ENCODE measurements around the gene FZD7.

FZD7 gene

DNA sequence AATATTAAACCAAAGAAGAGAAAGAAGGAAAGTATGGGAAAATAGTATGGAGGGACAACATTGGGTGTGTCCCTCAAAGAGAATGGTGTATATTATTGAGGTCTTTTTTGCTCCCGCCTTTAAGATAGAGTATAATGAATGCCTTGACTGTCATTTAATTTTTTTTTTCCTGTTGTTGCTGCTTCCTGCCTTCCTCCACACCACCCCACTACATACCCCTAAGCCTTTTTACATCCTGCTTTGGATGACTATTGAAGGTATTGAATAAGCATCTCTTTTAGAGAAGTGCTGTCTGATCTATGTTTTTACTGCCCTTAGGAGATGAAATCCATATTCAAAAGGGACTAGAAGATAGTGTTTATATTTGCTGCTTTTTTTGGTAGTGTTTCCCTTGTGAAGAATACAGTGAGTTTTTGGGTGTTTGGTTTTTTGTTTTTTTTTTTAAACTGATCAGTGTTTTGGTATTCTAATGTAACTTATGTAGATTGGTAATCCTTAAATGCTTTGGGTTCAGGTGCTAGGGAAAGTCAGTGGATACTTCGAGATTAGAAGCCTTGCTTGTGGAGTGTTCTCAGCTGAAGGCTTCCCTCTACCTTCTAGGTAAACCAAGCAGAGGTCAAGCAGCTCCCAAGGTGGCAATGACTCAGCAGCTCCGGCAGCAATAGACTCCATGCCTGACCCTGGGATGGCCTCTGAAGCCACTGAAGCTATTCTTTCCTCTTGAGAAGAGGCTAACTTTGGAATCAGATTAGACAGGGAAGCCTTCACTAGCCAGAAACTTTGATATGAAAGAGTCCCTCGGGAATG, 5.0 kb downstream of the FZD7 start:
- DNase-seq (ENCODE audit: low read depth): no peak

DNA sequence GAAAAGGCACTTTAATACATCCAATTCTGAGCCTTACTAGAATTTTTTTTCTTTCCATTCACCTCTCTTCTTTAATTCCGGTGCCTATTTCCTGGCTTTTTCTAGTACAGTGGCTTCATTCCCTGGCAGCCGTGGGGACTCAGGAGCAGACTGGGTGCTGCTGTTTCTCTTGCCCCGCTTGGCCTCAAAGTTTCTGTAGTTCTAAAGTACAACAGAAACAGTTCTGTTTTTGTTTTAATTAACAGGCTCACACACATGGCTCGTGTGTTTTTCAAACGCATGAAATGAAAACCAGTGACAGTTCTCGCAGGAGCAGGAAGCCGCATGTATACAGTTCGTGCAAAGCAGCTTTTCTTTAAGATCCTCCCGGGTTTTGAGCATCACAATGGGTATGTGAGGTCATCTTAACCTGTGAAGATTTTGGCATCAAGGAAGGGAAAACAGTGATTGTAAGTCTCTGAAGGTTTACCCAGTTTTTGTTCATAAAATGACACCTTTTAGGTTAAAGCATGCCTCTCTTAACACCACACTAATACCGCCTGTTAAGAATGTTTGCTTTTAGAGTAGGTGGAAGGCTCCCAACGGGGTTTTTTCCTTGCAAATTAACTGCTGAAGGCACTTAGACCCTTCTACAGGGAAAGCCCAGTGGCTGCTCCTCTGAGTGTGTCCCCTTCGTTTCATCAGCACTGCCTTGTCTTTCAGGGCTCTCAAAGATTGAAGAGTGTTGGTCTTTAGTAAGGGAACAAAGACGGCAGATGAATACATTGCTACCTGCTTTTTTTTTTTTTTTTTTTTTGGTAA, 5.8 kb downstream of the FZD7 start:
- no peak for DNase-seq (ENCODE audit: low read depth)

DNA sequence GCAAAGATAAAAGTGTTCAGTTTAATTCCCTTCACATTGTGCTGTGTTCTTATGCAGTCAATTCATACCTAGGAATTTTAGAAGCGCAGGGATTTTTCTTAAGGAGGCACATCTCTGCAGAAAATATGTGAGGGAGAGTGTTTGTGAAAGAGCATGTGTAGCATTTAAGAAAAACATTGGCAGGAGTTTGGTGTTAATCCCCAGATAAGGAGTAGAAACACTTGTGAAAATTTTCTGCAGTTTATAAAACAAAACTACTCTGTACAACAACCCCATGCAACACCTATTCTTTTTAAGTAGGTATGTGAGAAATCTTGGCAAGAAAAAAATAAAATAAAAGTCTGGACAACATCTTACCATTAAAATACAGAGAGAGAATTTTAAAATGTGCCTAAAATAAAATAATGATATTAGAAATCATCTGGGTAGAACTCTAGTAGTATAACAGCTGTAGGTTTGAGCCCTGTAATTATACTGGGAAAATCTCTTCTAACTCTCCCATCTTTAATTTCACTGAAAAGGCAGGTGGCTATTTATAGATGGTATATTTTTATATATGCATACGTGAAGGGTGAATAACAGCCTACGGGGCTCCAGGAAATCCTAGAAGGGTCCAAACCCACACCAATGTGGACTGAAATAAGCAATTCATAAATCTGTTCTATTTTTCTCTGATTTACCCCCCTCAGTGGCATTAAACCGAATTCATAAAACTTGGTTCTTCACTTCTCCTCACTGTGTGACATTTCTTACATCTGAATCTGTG, 6.6 kb downstream of the FZD7 start:
- DNase-seq (ENCODE audit: low read depth): no peak

DNA sequence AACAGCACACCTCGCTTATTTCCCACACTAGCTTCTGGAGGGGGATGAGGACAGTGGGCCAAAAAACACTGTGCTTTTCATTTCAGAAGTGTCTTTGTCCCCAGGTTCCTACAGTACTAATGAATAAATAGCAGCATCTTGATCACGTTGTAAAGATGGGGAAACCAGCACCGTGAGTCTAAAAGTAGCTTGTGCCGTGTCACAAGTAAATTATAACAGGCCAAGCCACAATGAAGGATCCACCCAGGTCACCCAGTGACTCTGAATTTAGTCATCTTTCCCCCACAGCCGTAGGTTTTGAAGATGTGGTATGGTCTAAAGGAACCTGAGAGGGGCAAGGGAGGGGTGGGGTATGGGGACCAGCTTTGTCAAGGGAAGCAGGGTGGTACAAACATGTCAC, 8.8 kb downstream of the FZD7 start:
- DNase-seq (ENCODE audit: low read depth): no peak

DNA sequence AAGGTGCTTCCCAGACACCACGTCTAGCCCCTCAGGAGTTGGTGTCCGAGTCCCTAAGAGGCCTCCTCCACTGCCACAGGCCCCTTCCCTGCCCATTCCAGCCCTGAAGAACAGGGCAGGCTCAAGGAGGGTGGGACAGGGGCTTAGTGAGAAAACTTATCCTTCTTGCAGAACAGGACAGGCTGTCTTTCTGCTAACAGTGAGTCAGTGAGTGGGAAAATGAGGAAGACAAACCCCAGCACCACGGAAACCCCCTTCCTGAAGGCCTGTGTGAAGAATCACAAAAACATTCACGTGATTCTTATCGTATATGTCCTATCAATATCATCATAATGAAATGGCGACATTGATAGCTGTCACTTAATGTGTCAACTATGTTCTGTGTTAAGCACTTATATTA, 9.8 kb downstream of the FZD7 start:
- DNase-seq (ENCODE audit: low read depth): no peak

DNA sequence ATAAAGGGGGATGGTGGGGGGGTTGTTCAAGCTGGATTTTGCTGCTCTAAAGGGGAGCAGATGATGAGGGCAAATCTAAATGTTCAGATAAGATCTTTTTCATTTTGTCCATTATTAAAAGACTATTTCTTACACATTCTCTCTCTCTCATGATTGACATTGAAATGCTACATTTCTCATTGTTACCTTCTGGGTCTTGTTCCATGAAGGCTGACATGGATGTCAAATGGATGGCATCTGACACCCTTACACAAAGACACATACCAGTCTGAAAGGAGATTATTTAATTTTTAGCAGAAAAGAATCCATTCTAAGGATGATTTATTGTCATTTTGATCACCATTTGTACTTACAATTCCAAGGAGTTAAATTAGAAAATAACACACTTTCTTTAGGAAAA, 11.1 kb downstream of the FZD7 start:
- no peak for DNase-seq (ENCODE audit: low read depth)

DNA sequence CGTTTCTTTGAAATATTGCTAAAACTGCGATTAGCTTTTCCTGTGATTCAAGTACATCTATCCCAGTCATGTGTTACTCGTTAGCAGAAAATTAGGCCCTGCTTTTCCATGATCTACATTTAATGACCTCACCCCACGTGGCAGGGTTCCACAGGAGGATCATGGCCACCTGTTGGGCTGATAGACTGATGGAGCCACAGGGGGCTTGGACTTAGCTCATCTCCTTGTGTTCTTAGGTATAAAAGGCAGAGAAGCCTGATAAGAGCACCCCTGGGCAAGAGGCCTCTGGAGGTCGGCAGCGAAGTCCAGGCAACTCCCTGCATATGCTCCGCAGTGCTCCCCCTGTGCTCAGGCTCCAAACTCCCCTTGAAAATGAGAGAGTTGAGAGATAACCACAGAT, 12.9 kb downstream of the FZD7 start:
- DNase-seq (ENCODE audit: low read depth): no peak

DNA sequence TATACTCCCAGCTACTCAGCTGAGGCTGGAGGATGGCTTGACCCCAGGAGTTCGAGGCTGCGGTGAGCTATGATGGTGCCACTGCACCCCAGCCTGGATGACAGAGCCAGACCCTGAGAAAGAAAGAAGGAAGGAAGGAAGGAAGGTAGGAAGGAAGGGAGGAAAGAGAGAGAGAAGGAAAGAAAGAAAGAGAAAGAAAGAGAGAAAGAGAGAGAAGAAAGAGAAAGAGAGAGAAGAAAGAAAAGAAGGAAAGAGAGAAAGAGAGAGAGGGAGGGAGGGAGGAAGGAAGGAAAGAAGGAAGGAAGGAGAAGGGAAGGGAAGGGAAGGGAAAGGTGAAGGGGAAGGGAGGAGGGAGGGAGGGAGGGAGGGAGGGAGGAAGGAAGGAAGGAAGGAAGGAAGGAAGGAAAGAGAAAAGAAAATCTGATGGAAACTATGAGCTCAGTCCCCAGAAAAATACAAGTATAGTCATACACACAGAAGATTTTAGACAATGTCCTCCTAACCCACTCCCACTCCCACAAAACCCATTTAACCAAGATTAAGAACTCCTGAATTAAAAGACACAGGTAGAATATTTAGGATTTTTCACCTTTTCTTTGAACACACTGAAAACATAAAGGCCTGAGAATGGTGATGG, 15.6 kb downstream of the FZD7 start:
- DNase-seq (ENCODE audit: low read depth): no peak

DNA sequence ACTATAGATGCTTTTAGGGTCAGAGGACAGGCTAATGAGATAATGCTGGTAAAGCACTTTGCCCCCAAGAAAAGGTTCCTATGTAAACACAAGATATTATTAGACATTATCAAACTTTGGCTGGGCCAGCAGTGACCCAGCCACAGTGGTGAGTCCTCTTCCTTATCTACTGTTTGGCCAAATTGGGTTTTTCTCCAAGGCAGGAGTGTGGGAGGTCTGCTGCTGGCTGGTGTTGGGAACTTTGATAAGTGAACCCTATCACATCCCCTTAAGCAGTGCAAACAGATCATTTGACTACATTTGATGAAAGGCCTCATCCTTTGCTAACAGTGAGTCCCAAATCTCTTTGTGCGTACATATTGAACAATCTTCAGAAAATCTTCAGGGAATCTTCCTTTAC, 16.2 kb downstream of the FZD7 start:
- DNase-seq (ENCODE audit: low read depth): no peak

DNA sequence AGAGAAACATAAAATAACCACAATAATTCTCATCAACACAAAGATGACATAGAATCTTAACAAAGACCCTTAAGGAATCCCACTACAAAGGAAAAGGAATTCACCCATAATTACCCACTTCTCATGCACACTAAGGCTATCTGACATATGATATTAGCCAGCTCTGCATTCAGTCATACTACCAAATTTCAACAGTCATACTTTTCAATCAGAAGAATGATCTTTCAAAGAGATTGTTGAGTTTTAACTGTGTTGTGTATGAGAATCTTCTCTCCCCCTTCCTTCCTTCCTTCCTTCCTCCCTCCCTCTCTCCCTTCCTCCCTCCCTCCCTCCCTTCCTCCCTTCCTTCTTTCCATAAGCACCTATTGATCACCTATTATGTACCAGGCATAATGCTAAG, 17.0 kb downstream of the FZD7 start:
- no peak for DNase-seq (ENCODE audit: low read depth)

DNA sequence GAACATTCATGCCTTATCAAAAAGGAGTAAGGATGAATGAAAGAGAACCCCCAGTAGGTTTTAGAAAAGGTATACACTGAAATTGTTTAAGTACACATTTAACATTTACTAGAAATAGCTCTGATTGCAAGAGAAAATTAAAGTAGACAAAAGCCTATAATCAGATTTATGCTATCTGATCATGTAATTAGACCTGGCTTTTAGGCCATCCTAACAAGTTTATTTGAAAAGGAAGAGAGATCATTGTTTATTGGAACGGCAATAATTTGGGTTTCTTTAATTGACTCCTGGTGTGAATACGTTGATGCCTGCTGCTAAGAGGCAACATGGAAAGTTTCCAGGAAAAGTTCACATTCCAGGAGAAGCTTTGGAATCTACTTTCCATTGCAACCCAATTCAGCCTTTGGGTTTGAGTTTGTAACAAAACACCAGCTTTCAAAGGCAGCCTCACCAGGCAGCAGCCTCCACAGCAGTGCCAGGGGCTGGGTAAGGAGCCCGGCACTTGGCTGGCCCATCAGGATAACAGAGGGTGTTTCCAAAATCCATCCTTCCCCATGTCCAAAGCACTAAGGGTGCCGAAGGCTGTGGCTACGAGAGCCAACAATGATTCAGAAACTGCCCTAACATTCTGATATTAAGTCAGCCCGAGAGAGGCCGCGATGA, 18.0 kb downstream of the FZD7 start:
- no peak for DNase-seq (ENCODE audit: low read depth)

DNA sequence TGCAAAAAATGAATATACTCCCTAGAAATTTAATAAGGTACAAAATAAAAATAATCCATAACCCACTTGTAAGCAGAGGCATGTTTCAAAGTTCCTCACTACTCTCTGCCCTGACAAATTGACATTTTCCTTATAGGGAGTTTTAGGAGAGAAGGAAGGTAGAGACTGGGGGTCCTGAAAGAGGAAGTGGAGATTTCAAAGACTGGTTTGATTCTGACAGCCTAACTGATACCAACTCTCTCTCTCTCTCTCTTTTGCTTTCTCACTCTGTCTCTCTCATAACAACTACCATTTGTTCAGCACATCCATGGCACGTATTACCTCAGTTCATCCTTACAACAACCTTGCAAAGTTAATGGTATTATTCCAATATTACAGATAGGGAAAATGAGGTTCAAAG, 18.6 kb downstream of the FZD7 start:
- no peak for DNase-seq (ENCODE audit: low read depth)

DNA sequence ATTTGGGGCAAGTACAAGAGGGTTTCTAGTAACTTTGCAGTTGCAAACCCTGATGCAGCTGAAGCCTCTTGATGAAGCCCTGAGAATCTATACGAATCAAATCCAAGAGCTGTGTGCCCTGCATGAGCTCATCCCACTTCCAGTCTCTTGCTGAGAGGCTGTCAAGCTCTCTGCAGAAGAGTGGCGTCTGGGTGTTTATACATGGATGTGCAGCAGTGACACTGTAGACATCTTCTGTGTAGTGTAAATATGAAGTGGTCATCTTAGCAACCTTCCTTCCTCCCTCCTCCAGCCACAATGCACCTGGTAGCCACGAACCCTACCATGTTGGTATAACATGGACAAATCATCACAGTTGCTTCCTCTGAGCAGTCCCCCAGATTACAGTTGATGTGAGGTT, 21.0 kb downstream of the FZD7 start:
- no peak for DNase-seq (ENCODE audit: low read depth)

DNA sequence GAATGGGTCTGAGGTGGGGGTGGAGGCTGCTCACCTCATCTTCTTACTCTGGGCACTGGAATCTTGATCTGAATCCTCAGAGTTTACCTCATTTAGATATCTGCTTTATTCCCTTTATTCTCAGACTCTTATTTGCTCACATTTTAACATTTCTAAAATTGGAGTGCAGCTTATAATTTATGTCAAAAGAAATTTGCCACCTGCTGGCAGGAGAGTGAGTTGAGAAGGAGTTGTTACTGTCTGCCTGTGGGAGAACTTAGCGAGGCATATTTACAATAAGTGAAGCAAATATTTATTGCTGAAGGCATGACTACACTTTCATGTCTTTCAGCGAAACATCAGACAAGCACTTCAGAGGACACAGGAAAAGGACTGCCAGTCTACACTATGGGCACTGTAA, 23.0 kb downstream of the FZD7 start:
- DNase-seq (ENCODE audit: low read depth): no peak

DNA sequence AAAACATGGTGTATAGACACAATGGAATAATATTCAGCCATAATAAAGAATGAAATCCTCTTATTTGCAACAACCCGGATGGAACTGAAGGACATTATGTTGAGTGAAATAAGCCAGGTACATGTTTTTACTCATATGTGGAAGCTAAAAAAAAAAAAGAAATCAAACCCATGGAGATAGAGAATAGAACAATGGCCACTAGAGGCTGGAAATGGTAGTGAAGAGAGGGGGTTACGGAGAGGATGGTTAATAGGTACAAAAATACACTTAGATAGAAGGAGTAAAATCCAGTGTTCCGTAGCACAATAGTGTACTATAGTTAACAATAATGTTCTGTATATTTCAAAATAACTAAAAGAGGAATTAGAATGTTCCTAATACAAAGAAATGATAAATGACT, 26.6 kb downstream of the FZD7 start:
- no peak for DNase-seq (ENCODE audit: low read depth)

DNA sequence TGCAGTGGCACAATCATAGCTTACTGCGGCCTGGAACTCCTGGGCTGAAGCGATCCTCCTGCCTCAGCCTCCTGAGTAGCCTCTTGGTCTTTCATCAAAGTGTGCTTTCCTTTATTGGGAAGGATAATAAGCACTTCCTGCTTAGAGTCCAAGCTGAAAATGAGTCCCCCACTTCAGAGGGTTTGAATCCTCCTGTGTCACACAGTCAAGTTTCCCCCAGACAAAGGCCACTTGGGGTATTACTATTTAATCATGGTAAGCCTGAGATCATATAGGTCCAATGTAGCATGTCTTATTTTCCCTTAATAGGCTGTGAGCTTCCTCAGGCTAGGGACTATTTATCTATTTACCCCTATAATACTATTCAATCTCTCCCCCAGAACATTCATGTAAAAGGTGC, 28.0 kb downstream of the FZD7 start:
- no peak for DNase-seq (ENCODE audit: low read depth)

DNA sequence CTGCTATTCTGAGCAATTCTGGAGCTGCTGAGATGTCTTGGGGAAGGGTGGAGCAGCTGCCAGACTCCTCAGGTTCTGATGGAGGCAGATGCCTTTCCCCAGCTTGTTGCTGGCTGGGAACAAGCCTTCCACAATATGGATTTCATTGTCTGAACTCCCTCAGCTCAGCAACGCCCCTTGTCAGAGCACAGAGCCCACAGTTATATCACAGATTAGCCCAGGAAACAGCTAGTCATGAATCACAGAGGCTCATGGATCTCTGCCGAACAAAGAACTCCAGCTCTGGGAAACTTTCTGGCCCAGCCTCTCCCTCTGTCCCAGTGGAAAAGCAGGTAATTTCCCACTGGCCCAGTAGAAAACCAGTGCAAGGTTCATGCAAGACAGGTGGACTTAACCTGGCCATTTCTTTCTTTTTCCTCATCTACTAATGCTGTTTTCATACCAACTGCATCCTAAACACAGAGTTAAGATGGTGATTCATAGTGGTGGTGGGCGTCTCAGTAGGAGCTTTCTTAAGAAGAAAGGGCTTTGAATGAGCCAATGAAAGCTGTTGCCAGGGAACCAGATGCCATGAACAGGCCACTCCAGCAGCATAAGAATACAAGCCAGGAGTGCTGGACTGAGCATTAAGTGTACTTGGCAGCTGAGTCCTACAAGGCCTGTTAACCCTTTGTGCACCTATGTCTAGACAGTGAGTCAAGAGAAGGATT, 30.7 kb downstream of the FZD7 start:
- DNase-seq (ENCODE audit: low read depth): peak; percentile 28

DNA sequence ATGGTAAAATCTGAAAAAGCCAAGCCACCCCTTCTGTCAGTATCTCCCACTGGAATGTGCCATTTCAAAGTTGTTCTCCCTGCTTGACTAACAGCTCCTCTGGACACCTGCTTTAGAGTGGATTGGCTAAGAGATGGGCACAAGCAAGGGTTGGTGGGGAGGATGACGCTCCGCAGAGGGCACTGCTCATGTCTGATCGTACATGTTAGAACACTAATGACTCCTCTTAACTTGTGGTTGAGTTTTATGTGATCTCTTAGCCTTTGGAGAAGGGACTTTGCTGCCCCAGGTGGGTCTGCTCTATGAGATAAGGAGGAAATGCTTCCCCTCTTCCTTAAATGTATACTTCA, 31.2 kb downstream of the FZD7 start:
- no peak for DNase-seq (ENCODE audit: low read depth)

DNA sequence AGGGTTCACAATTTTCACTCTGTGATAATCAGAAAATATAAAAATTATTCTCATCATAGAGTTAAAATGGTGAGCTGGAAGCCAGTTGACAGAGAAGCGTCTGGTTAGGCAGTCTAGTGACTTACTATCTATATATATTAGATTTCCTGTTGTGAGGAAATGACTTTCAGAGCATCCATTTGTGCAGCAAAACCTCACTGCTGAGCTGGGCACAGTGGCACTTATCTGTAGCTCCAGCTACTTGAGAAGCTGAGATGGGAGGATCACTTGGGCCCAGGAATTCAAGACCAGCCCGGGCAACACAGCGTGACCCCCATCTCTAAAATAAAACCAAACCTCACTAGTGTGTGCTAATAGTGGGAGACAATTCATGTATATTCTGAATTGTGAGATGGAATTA, 32.2 kb downstream of the FZD7 start:
- DNase-seq (ENCODE audit: low read depth): no peak

DNA sequence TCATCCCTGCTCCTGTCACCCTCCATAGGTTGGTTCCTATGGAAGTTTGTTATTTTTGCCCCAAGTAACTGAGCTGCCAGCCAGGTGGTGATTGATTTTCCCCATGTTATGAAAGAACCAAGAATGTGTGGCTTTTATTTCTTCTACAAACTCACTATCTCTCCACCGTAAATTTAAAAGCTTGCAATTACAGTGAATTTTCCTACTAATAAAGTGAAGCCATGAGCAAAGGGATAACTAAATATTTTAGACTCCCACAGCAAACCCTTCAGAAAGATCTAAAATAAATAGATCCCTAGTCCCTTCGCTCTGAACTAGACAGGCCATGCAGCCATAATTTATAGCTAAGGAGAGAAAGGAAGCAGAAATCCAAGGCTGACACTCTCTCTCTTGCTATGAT, 33.2 kb downstream of the FZD7 start:
- DNase-seq (ENCODE audit: low read depth): no peak

DNA sequence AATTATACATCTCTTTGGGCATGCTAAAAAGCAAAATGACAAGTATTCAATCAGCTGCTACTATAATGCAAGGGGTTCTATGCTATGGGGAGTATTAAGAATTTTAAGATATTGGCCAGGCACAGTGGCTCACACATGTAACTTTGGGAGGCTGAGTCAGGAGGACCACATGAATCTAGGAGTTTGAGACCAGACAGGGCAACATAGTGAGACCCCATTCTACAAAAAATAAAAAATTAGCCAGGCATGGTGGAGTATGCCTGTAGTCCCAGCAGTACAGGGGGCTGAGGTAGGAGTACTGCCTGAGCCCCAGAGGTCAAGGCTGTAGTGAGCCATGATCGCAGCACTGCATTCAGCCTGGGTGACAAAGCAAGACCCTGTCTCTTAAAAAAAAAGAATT, 33.9 kb downstream of the FZD7 start:
- DNase-seq (ENCODE audit: low read depth): no peak
